Hepatocyte (in vitro differentiated cells): Measurements from ENCODE around the gene HRH1. TPM values are rescaled to one million over a fixed set of nuclear protein-coding genes. Genes with fewer than 3 reads are reported as not detected.
"Not testable (repeated sequence)": the region's sequence is repeated elsewhere in the genome, so short reads cannot be mapped to it uniquely, and the experiment has no call there.

ENCODE experiments used
- DNase-seq: peaks from one replicate; pipeline ENCODE4 v3.0.0-alpha.2; 2016; ENCODE audit warnings: low spot score
- H2AFZ ChIP-seq: fragments of 200-600 bp; sonication (generic); 2 replicates; pipeline ENCODE4 v1.6.0; 2016; ENCODE audit warnings: antibody characterized with exemption, mild to moderate bottlenecking
- H3K27ac ChIP-seq: fragments of 200-600 bp; sonication (generic); 2 replicates; pipeline ENCODE4 v1.5.1; 2016; ENCODE audit warnings: mild to moderate bottlenecking
- H3K27me3 ChIP-seq: fragments of 200-600 bp; sonication (generic); 2 replicates; pipeline ENCODE4 v1.6.1; 2016
- H3K36me3 ChIP-seq: fragments of 200-600 bp; sonication (generic); replicated peaks from 2 replicates; pipeline ENCODE4 v1.5.1; 2016; ENCODE audit warnings: low read depth; ENCODE audit not compliant: insufficient read depth
- H3K4me1 ChIP-seq: fragments of 200-600 bp; sonication (generic); 2 replicates; pipeline ENCODE4 v1.5.1; 2016; ENCODE audit warnings: mild to moderate bottlenecking, moderate library complexity; ENCODE audit not compliant: insufficient read depth
- H3K4me2 ChIP-seq: fragments of 200-600 bp; sonication (generic); 2 replicates; pipeline ENCODE4 v1.6.0; 2016
- H3K4me3 ChIP-seq: fragments of 200-600 bp; sonication (generic); 2 replicates; pipeline ENCODE4 v1.5.1; 2016; ENCODE audit warnings: mild to moderate bottlenecking
- H3K79me2 ChIP-seq: fragments of 200-600 bp; sonication (generic); 2 replicates; pipeline ENCODE4 v1.6.0; 2017; ENCODE audit warnings: mild to moderate bottlenecking
- H3K9me2 ChIP-seq: fragments of 200-600 bp; sonication (generic); replicated peaks from 2 replicates; pipeline ENCODE4 v1.6.0; 2017; ENCODE audit warnings: mild to moderate bottlenecking; ENCODE audit not compliant: insufficient read depth
- H3K9me3 ChIP-seq: fragments of 200-600 bp; sonication (generic); 2 replicates; pipeline ENCODE4 v1.5.1; 2016; ENCODE audit warnings: low read depth, mild to moderate bottlenecking
- H4K20me1 ChIP-seq: fragments of 200-600 bp; sonication (generic); 2 replicates; pipeline ENCODE4 v1.6.0; 2016; ENCODE audit warnings: mild to moderate bottlenecking; ENCODE audit not compliant: insufficient read depth, poor library complexity, severe bottlenecking
- CTCF ChIP-seq: fragments of 200-600 bp; sonication (generic); IDR thresholded peaks from 2 replicates; pipeline ENCODE4 v1.5.1; 2016; ENCODE audit warnings: antibody characterized with exemption, mild to moderate bottlenecking; ENCODE audit not compliant: poor library complexity
- EZH2 ChIP-seq: fragments of 200-600 bp; sonication (generic); IDR thresholded peaks from 2 replicates; pipeline ENCODE4 v1.6.1; 2016; ENCODE audit warnings: antibody characterized with exemption, mild to moderate bottlenecking, borderline replicate concordance
- EZH2phosphoT487 ChIP-seq: fragments of 200-600 bp; sonication (generic); IDR thresholded peaks from one replicate; pipeline ENCODE4 v1.6.1; 2018; ENCODE audit warnings: antibody characterized with exemption, mild to moderate bottlenecking, low read depth, moderate library complexity; ENCODE audit not compliant: unreplicated experiment, severe bottlenecking
- WGBS: methylation state at CpG from one replicate; pipeline ENCODE4 v1.1.6; 2016; ENCODE audit warnings: low lambda C conversion rate; ENCODE audit errors: missing lambda C conversion rate; 5-methylcytosine and 5-hydroxymethylcytosine counted together
- polyA plus RNA-seq: library from polyadenylated mRNA; unstranded; fragments of >200 nt; fragmentation: Nextera tagmentation; extraction: Ambion mirVana; gene quantifications from 2 replicates; pipeline ENCODE4 v1.2.1, GENCODE V29; 2016
- total RNA-seq: library from RNA; depleted of rRNA; stranded (reverse); fragments of >200 nt; gene quantifications from 2 replicates; pipeline ENCODE4 v1.2.3, GENCODE V29; 2014

HRH1 gene
- total and polyA plus RNA-seq, 2 experiments from 2014 or later = 3.3 to 5.1 TPM

DNA sequence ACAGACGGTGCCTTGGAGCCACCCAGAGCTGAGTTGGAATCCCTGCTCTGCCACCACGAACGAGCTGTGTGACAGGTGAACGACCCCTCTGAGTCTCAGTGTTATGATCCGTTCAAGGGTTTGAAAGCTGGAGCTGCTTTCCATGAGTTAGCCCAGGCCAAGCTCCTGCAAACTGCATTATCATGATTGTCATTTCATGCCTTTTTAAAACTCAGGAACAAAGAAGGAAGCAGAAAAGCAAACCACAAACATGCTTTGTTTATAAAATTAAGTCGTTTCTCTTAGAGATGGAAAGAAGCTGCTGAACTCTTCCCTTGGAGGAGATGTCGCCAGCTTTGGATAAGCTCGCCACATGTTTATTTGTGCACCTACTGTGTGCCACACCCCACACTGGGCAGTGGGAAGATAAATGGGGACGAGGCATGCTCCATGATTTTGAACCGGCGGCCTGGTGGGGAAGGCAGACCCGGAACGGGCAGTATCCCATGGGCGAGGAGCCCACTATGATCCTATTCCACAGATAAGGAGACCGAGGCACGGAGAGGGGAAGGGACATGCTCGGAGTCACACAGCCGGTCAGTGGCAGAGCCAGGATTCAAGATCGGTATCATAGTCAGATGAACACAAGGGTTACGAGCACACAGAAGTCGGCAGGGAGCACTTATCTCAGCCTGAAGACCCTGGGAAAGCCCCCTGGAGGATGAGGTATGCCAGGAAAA is 15.9 kb downstream of the HRH1 start:
- Histone ChIP-seq H3K4me2 (no peak overlapping the region), H3K36me3 (no peaks in the 10 kb centered on the region), H4K20me1 (no peaks in the 10 kb centered on the region), H3K27ac (no peak overlapping the region), H3K4me3 (no peak overlapping the region), H3K79me2 (no peaks in the 10 kb centered on the region), H2AFZ (no peak overlapping the region), H3K9me3 (no peaks in the 10 kb centered on the region), H3K4me1 (no peaks in the 10 kb centered on the region), H3K27me3 (no peaks in the 10 kb centered on the region), H3K9me2 (no peaks in the 10 kb centered on the region)
- DNase-seq = no peak
- 76% methylated on average over 21 of the region's 21 CpGs for WGBS
- TF ChIP-seq EZH2phosphoT487 (no peak), EZH2 (no peak), CTCF (no peak)

DNA sequence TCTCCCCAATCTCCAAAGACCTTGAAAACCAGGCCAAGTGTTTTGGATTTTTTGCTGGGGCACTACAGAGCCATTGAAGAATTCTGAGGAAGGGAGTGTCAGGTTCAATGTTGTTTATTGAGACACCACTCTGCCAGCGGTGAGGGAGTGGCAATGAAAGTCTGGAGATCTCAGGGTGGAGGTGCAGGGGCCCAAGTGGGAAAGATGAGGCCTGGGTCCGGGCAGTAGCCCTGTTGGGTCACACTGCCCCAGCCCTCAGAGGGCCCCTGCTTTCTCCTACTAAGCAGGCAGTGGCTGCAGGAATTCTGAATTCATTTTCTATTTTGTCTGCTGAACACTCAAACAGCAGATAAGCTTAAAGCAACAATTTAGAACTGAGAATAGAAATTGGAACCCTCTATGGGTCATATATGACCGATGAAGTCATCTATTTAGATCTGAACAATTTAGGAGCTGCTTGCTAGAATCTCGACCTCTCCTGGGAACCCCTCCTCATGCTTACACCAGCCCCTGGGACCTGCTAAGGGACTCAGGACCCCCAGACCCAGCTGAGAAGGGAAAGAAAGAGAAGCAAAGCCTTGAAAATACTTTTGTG is 17.9 kb downstream of the HRH1 start:
- no peak overlapping the region for H2AFZ ChIP-seq
- H3K36me3 ChIP-seq = no peaks in the 10 kb centered on the region
- no peaks in the 10 kb centered on the region for H4K20me1 ChIP-seq
- no peak overlapping the region for H3K4me2 ChIP-seq
- H3K27ac ChIP-seq = no peak overlapping the region
- no peak overlapping the region for H3K4me3 ChIP-seq
- 71% methylated on average over 4 of the region's 4 CpGs for WGBS
- no peaks in the 10 kb centered on the region for H3K79me2 ChIP-seq
- no peaks in the 10 kb centered on the region for H3K9me3 ChIP-seq
- no peaks in the 10 kb centered on the region for H3K4me1 ChIP-seq
- TF ChIP-seq CTCF (no peak), EZH2phosphoT487 (no peak), EZH2 (no peak)
- H3K9me2 ChIP-seq = no peaks in the 10 kb centered on the region
- DNase-seq = no peak
- no peaks in the 10 kb centered on the region for H3K27me3 ChIP-seq

DNA sequence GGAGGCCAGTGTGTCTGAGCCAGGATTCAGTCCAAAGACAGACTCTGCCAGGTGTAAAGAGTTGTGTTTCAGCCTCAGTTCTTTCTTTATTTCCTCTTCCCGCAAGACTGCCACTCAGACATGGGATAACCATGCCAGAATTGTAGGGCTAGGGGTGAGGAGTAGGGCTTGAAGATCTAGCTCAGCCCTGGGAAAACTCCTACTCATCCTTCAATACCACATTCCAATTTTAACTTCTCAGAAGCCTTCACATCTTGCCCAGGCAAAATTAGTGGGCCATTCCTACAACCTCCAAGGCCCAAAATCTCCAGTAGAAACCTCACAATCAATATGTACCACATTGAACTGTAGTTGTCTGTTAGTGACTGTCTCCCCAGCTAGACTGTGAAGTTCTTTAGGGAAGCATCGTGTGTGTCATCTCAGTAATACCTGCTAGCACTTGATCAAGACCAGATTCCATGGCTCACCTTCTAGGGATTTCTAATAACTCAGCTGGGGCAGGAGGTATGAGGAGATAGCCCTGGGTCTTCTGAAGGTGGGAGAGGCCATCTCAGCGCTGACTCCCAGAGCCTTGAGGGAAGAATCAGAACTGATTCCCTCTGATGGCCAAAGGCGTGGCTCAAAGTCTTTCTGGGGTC is 19.7 kb downstream of the HRH1 start:
- H3K36me3 ChIP-seq = no peaks in the 10 kb centered on the region
- no peak for TF ChIP-seq EZH2phosphoT487
- no peak overlapping the region for H3K4me3 ChIP-seq
- H3K4me1 ChIP-seq = no peaks in the 10 kb centered on the region
- no peak overlapping the region for H2AFZ ChIP-seq
- DNase-seq = no peak
- H3K4me2 ChIP-seq = no peak overlapping the region
- WGBS = 97% methylated on average over 4 of the region's 4 CpGs
- no peaks in the 10 kb centered on the region for H3K27me3 ChIP-seq
- no peaks in the 10 kb centered on the region for H3K9me2 ChIP-seq
- no peaks in the 10 kb centered on the region for H4K20me1 ChIP-seq
- no peak overlapping the region for H3K27ac ChIP-seq
- no peaks in the 10 kb centered on the region for H3K9me3 ChIP-seq
- H3K79me2 ChIP-seq = no peaks in the 10 kb centered on the region

GRCh38 chr3:11178421-11178820 is 24.1 kb downstream of the HRH1 start:
- no peaks in the 10 kb centered on the region for H3K36me3 ChIP-seq
- no peak for TF ChIP-seq EZH2
- TF ChIP-seq EZH2phosphoT487 = no peak
- H3K9me2 ChIP-seq = no peaks in the 10 kb centered on the region
- H3K79me2 ChIP-seq = no peaks in the 10 kb centered on the region
- WGBS = 92% methylated on average over 8 of the region's 8 CpGs
- no peaks in the 10 kb centered on the region for H3K9me3 ChIP-seq
- H3K4me3 ChIP-seq = no peak overlapping the region
- H3K4me1 ChIP-seq = no peaks in the 10 kb centered on the region
- H3K27ac ChIP-seq = no peak overlapping the region
- H2AFZ ChIP-seq = no peak overlapping the region
- no peaks in the 10 kb centered on the region for H3K27me3 ChIP-seq
- no peak overlapping the region for H3K4me2 ChIP-seq
- H4K20me1 ChIP-seq = no peaks in the 10 kb centered on the region
- no peak for DNase-seq

DNA sequence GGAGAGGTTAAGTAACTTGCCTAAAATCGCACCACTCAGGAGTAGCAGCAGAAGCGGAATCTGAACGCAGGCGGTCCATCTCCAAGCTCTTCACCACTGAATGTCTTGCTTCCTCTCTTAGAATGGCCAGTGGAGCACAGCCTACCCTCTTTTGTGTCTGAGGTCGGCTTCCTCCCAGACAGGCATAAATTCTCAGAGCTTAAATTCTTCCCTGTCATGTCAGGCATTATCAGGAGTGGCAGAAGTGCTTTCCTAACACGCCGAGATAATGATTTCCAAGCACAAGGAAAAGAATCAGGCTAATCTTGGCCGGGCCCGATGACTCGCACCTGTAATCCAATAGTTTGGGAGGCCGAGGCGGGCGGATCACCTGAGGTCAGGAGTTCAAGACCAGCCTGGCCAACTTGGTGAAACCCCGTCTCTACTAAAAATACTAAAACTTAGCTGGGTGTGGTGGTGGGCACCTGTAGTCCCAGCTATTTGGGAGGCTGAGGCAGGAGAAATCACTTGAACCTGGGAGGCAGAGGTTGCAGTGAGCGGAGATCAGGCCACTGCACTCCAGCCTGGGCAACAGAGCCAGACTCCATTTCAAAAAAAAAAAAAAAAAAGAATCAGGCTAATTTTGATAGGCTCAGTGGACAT is 30.2 kb downstream of the HRH1 start:
- DNase-seq, H3K9me3 ChIP-seq, H3K9me2 ChIP-seq, H3K27me3 ChIP-seq, H3K27ac ChIP-seq, H4K20me1 ChIP-seq, H3K4me3 ChIP-seq, H3K79me2 ChIP-seq, H3K4me1 ChIP-seq, H2AFZ ChIP-seq, H3K36me3 ChIP-seq, H3K4me2 ChIP-seq: not testable (repeated sequence)
- 84% methylated on average over 15 of the region's 15 CpGs for WGBS
